Measurements from ENCODE around the gene INTS7. TPM values are rescaled to one million over a fixed set of nuclear protein-coding genes. Genes with fewer than 3 reads are reported as not detected.

Gene INTS7
- total and polyA plus RNA-seq, 2 donors from 2014 or later: 5.1 to 9.8 TPM

DNA sequence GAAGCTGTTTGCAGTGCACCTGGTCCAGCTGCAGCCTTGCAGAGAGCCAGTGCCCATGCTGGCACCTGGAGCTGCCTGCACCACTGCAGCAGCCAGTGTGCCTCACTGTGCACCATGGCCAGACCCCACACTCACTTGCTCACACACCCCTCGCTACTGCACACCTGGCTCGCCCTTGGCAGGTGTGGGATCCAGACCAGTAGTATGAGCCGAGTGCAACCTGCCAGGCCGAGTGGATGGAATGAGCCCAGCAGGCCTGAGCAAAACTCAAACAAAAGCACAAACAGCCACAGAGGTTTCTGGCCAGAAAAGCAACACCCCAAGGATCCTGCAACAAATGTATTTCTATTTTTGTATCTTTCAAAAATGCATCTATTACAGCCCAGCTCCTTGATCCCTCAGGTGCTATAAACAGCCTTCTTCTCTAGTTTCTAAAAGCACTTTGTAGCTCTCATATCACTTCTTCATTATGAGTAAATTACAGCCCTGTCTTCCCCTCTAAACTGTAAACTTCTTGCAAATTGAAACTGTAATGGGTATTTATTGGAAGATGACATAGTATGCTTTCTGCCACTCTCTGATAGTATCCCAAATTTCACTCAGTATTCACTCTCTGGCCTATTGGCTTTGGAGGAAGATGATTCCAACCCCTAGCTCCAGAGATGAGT, 132.6 kb downstream of the INTS7 start:
- DNase-seq (no peak), FAIRE-seq (no peak)
- no peaks in the 10 kb centered on the region for H3K4me1 ChIP-seq (ENCODE audit: control insufficient read depth in 2 of 3, insufficient read depth in 2 of 3, low read depth in 1 of 3, low read length in 3 of 3)
- TF ChIP-seq, protein P1, sequence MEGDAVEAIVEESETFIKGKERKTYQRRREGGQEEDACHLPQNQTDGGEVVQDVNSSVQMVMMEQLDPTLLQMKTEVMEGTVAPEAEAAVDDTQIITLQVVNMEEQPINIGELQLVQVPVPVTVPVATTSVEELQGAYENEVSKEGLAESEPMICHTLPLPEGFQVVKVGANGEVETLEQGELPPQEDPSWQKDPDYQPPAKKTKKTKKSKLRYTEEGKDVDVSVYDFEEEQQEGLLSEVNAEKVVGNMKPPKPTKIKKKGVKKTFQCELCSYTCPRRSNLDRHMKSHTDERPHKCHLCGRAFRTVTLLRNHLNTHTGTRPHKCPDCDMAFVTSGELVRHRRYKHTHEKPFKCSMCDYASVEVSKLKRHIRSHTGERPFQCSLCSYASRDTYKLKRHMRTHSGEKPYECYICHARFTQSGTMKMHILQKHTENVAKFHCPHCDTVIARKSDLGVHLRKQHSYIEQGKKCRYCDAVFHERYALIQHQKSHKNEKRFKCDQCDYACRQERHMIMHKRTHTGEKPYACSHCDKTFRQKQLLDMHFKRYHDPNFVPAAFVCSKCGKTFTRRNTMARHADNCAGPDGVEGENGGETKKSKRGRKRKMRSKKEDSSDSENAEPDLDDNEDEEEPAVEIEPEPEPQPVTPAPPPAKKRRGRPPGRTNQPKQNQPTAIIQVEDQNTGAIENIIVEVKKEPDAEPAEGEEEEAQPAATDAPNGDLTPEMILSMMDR (IDR thresholded peaks at IDR 0.05; ENCODE audit: borderline replicate concordance, extremely low read depth, insufficient read depth): no peak
- no peaks in the 10 kb centered on the region for H3K36me3 ChIP-seq (ENCODE audit: control insufficient read depth in 2 of 3, insufficient read depth in 3 of 3, low read length in 3 of 3)
- intact Hi-C loops (cut with DNase I): no loop called here
- no peak overlapping the region for H3K9ac ChIP-seq (ENCODE audit: low read length in 3 of 3)
- no peaks in the 10 kb centered on the region for H3K27me3 ChIP-seq (ENCODE audit: control insufficient read depth, insufficient read depth, low read length)
- no peaks in the 10 kb centered on the region for H3K9me3 ChIP-seq (ENCODE audit: control insufficient read depth in 2 of 3, insufficient read depth in 1 of 3, low read length in 3 of 3)
- H3K27ac ChIP-seq (ENCODE audit: low read depth in 2 of 2, low read length in 2 of 2): no peak overlapping the region
- H3K4me3 ChIP-seq (ENCODE audit: low read length in 3 of 3): no peak overlapping the region

DNA sequence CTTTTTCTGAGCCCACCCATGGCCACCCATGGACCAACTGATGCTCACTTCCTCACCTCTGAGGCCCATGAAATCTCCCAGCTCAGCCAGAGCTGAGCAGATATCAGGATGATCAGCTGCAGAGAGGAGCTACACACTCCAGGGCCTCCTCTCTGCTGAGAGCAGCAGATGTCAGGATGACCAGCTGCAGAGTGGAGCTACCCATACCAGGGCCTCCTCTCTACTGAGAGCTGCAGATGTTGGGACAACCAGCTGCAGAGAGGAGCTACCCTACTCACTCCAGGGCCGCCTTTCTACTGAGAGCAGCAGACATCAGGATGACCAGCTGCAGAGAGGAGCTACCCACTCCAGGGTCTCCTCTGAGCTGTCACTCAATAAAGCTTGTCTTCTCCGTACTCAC, 133.4 kb downstream of the INTS7 start:
- DNase-seq (no peak), FAIRE-seq (no peak)
- H3K27me3 ChIP-seq (ENCODE audit: control insufficient read depth, insufficient read depth, low read length): no peaks in the 10 kb centered on the region
- H3K9me3 ChIP-seq (ENCODE audit: control insufficient read depth in 2 of 3, insufficient read depth in 1 of 3, low read length in 3 of 3): no peaks in the 10 kb centered on the region
- TF ChIP-seq, protein P1 (IDR thresholded peaks at IDR 0.05; ENCODE audit: borderline replicate concordance, extremely low read depth, insufficient read depth): no peak
- H3K4me1 ChIP-seq (ENCODE audit: control insufficient read depth in 2 of 3, insufficient read depth in 2 of 3, low read depth in 1 of 3, low read length in 3 of 3): no peaks in the 10 kb centered on the region
- intact Hi-C loops (cut with DNase I): no loop called here
- H3K27ac ChIP-seq (ENCODE audit: low read depth in 2 of 2, low read length in 2 of 2): no peak overlapping the region
- no peak overlapping the region for H3K9ac ChIP-seq (ENCODE audit: low read length in 3 of 3)
- no peaks in the 10 kb centered on the region for H3K36me3 ChIP-seq (ENCODE audit: control insufficient read depth in 2 of 3, insufficient read depth in 3 of 3, low read length in 3 of 3)
- H3K4me3 ChIP-seq (ENCODE audit: low read length in 3 of 3): no peak overlapping the region

DNA sequence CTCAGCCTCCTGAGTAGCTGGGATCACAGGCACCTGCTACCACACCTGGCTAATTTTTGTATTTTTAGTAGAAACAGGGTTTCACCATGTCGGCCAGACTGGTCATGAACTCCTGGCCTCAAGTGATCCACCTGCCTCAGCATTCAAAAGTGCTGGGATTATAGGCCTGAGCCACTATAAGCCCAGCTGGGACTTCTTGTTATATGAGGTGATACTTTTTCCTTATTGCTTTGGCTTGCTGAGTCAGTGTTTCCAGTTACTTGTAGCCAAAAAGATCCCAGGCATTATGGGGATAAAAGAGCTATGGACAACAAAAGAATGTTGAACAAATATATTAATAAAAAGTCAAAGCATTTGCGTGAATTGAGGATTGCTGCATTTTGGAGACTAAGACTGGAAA, 134.9 kb downstream of the INTS7 start:
- Histone ChIP-seq H3K9me3 (ENCODE audit: control insufficient read depth in 2 of 3, insufficient read depth in 1 of 3, low read length in 3 of 3) (no peaks in the 10 kb centered on the region), H3K9ac (ENCODE audit: low read length in 3 of 3) (no peak overlapping the region), H3K27ac (ENCODE audit: low read depth in 2 of 2, low read length in 2 of 2) (no peak overlapping the region), H3K4me3 (ENCODE audit: low read length in 3 of 3) (no peak overlapping the region), H3K27me3 (ENCODE audit: control insufficient read depth, insufficient read depth, low read length) (no peaks in the 10 kb centered on the region), H3K36me3 (ENCODE audit: control insufficient read depth in 2 of 3, insufficient read depth in 3 of 3, low read length in 3 of 3) (no peaks in the 10 kb centered on the region), H3K4me1 (ENCODE audit: control insufficient read depth in 2 of 3, insufficient read depth in 2 of 3, low read depth in 1 of 3, low read length in 3 of 3) (no peaks in the 10 kb centered on the region)
- FAIRE-seq (no peak), DNase-seq (no peak)
- TF ChIP-seq, protein P1 (IDR thresholded peaks at IDR 0.05; ENCODE audit: borderline replicate concordance, extremely low read depth, insufficient read depth): no peak
- intact Hi-C loops (cut with DNase I): no loop called here

DNA sequence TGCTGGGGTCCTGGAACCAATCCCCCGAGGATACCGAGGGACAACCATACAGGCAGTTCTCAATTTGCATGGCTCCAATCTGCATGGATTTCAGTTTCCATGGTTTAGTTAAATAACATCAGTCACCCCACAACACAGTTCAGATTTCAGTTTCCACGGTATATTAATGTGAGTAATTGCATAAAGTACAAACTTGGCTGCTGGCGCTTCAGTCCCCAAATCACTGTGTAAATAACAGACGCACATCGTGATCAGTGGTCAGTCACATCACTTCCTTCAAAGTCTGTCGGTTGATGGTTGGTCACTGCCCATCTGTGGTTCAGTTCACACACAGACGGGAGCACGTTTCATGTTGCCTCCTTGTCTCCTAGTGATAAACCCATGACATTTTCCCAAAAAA, 138.4 kb downstream of the INTS7 start:
- Histone ChIP-seq H3K27ac (ENCODE audit: low read depth in 2 of 2, low read length in 2 of 2) (no peak overlapping the region), H3K4me3 (ENCODE audit: low read length in 3 of 3) (no peak overlapping the region), H3K4me1 (ENCODE audit: control insufficient read depth in 2 of 3, insufficient read depth in 2 of 3, low read depth in 1 of 3, low read length in 3 of 3) (no peaks in the 10 kb centered on the region), H3K9ac (ENCODE audit: low read length in 3 of 3) (no peak overlapping the region), H3K9me3 (ENCODE audit: control insufficient read depth in 2 of 3, insufficient read depth in 1 of 3, low read length in 3 of 3) (no peaks in the 10 kb centered on the region), H3K27me3 (ENCODE audit: control insufficient read depth, insufficient read depth, low read length) (no peaks in the 10 kb centered on the region), H3K36me3 (ENCODE audit: control insufficient read depth in 2 of 3, insufficient read depth in 3 of 3, low read length in 3 of 3) (no peaks in the 10 kb centered on the region)
- no peak for DNase-seq
- TF ChIP-seq, protein P1 (IDR thresholded peaks at IDR 0.05; ENCODE audit: borderline replicate concordance, extremely low read depth, insufficient read depth): no peak
- intact Hi-C loops (cut with DNase I): no loop called here
- no peak for FAIRE-seq

All from kidney (tissue), 14 donors.